Smooth muscle cell (in vitro differentiated cells): ENCODE measurements around the gene CLDN22. TPM values are rescaled to one million over a fixed set of nuclear protein-coding genes. Genes with fewer than 3 reads are reported as not detected.

ENCODE experiments used
- DNase-seq: peaks from one replicate; lab custom pipeline; 2025; ENCODE audit not compliant: unreplicated experiment; lab: John Stamatoyannopoulos, UW
- H2AFZ ChIP-seq: fragments of 200-600 bp; sonication (generic); 2 replicates; pipeline ENCODE4 v1.6.0; 2016; ENCODE audit warnings: antibody characterized with exemption, low read depth, mild to moderate bottlenecking
- H3F3A ChIP-seq: fragments of 200-600 bp; sonication (generic); 2 replicates; pipeline ENCODE4 v1.6.0; 2017; ENCODE audit warnings: antibody characterized with exemption, low read depth
- H3K27ac ChIP-seq: fragments of 200-600 bp; sonication (generic); 2 replicates; pipeline ENCODE4 v1.5.1; 2016; ENCODE audit warnings: low read depth, mild to moderate bottlenecking
- H3K27me3 ChIP-seq: fragments of 200-600 bp; sonication (generic); 2 replicates; pipeline ENCODE4 v1.6.1; 2016; ENCODE audit warnings: low read depth, mild to moderate bottlenecking
- H3K36me3 ChIP-seq: fragments of 200-600 bp; sonication (generic); 2 replicates; pipeline ENCODE4 v1.5.1; 2016; ENCODE audit warnings: low read depth
- H3K4me1 ChIP-seq: fragments of 200-600 bp; sonication (generic); 2 replicates; pipeline ENCODE4 v1.5.1; 2016; ENCODE audit warnings: low read depth
- H3K4me2 ChIP-seq: fragments of 200-600 bp; sonication (generic); 2 replicates; pipeline ENCODE4 v1.6.0; 2016; ENCODE audit warnings: mild to moderate bottlenecking
- H3K4me3 ChIP-seq: fragments of 200-600 bp; sonication (generic); 2 replicates; pipeline ENCODE4 v1.5.1; 2016; ENCODE audit warnings: mild to moderate bottlenecking
- H3K79me2 ChIP-seq: fragments of 200-600 bp; sonication (generic); 2 replicates; pipeline ENCODE4 v1.6.0; 2016; ENCODE audit warnings: low read depth, mild to moderate bottlenecking
- H3K9ac ChIP-seq: fragments of 200-600 bp; sonication (generic); 2 replicates; pipeline ENCODE4 v1.6.0; 2016; ENCODE audit warnings: low read depth
- H3K9me3 ChIP-seq: fragments of 200-600 bp; sonication (generic); replicated peaks from 2 replicates; pipeline ENCODE4 v1.5.1; 2016; ENCODE audit warnings: low read depth
- H4K20me1 ChIP-seq: fragments of 200-600 bp; sonication (generic); 2 replicates; pipeline ENCODE4 v1.6.0; 2016; ENCODE audit warnings: low read depth
- WGBS: methylation state at CpG from one replicate; pipeline ENCODE4 v1.1.7; 2016; ENCODE audit warnings: low lambda C conversion rate; 5-methylcytosine and 5-hydroxymethylcytosine counted together
- polyA plus RNA-seq: library from polyadenylated mRNA; unstranded; fragments of >200 nt; fragmentation: Nextera tagmentation; extraction: Ambion mirVana; gene quantifications from 2 replicates; pipeline ENCODE4 v1.2.1, GENCODE V29; 2016
- total RNA-seq: library from RNA; depleted of rRNA; stranded (reverse); fragments of >200 nt; gene quantifications from 2 replicates; pipeline ENCODE4 v1.2.3, GENCODE V29; 2014
- TF ChIP-seq, protein P1 (sequence below): fragments of 200-600 bp; sonication (generic); IDR thresholded peaks from 2 replicates; pipeline ENCODE4 v1.5.1; 2017; ENCODE audit warnings: borderline replicate concordance, mild to moderate bottlenecking, antibody characterized with exemption; ENCODE audit not compliant: insufficient read depth, poor library complexity, severe bottlenecking

Gene CLDN22
- total and polyA plus RNA-seq, 2 experiments from 2014 or later: 0.08 TPM; not detected in 1

DNA sequence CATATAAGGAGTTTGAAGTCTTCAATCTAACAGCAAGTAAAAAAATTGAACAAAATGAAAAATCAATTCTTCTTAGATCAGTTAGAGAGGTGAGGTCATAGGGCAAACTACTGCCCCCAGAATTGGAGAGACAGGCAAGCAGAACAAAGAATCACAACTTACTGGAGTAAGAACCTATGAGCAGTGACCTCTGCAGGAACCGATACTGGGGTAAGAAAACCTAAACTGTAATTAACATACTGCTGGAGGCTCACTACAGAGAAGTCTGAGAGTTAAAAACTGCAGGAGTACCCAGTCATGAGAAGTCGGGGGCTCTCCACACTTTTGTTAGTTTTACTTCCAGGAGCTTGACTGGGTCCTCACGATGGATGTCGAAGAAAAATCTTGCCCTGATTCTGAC lies 16.0 kb downstream of the CLDN22 start:
- no peak for DNase-seq
- no peaks in the 10 kb centered on the region for H3K36me3 ChIP-seq
- no peak overlapping the region for H3K9ac ChIP-seq
- H3K27me3 ChIP-seq: no peaks in the 10 kb centered on the region
- H4K20me1 ChIP-seq: no peaks in the 10 kb centered on the region
- H3K4me3 ChIP-seq: no peak overlapping the region
- H3K9me3 ChIP-seq: no peaks in the 10 kb centered on the region
- TF ChIP-seq, protein P1, sequence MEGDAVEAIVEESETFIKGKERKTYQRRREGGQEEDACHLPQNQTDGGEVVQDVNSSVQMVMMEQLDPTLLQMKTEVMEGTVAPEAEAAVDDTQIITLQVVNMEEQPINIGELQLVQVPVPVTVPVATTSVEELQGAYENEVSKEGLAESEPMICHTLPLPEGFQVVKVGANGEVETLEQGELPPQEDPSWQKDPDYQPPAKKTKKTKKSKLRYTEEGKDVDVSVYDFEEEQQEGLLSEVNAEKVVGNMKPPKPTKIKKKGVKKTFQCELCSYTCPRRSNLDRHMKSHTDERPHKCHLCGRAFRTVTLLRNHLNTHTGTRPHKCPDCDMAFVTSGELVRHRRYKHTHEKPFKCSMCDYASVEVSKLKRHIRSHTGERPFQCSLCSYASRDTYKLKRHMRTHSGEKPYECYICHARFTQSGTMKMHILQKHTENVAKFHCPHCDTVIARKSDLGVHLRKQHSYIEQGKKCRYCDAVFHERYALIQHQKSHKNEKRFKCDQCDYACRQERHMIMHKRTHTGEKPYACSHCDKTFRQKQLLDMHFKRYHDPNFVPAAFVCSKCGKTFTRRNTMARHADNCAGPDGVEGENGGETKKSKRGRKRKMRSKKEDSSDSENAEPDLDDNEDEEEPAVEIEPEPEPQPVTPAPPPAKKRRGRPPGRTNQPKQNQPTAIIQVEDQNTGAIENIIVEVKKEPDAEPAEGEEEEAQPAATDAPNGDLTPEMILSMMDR: no peak
- H3K4me1 ChIP-seq: no peaks in the 10 kb centered on the region
- H3K79me2 ChIP-seq: no peaks in the 10 kb centered on the region
- no peak overlapping the region for H3K4me2 ChIP-seq
- H3F3A ChIP-seq: no peaks in the 10 kb centered on the region
- WGBS: 88% methylated on average over 4 of the region's 4 CpGs
- no peak overlapping the region for H3K27ac ChIP-seq
- no peak overlapping the region for H2AFZ ChIP-seq

DNA sequence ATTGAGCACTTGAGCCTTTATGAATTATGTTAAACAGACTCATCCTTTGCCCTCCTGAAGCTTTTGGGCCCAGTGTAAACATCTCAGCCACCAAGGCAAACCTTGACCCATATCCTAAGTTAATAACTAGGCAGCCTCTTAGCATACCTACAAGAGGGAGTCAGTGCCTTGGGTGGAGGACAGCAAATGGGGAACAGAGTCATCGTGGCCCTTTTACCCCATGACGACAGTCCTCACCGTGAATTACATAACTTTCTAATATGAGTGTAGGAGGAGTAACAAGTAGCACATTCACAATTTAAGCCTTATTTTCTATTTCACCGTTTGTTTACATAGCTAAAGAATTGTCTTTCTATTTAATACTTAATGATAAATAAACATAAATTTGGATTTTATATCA lies 16.8 kb downstream of the CLDN22 start:
- no peaks in the 10 kb centered on the region for H3K27me3 ChIP-seq
- no peaks in the 10 kb centered on the region for H4K20me1 ChIP-seq
- no peak overlapping the region for H2AFZ ChIP-seq
- no peaks in the 10 kb centered on the region for H3K36me3 ChIP-seq
- WGBS: 89% methylated on average over 4 of the region's 4 CpGs
- no peaks in the 10 kb centered on the region for H3K9me3 ChIP-seq
- H3F3A ChIP-seq: no peaks in the 10 kb centered on the region
- H3K27ac ChIP-seq: no peak overlapping the region
- no peaks in the 10 kb centered on the region for H3K79me2 ChIP-seq
- no peak overlapping the region for H3K4me3 ChIP-seq
- H3K4me2 ChIP-seq: no peak overlapping the region
- no peaks in the 10 kb centered on the region for H3K4me1 ChIP-seq
- DNase-seq: no peak
- no peak overlapping the region for H3K9ac ChIP-seq
- TF ChIP-seq, protein P1: no peak

DNA sequence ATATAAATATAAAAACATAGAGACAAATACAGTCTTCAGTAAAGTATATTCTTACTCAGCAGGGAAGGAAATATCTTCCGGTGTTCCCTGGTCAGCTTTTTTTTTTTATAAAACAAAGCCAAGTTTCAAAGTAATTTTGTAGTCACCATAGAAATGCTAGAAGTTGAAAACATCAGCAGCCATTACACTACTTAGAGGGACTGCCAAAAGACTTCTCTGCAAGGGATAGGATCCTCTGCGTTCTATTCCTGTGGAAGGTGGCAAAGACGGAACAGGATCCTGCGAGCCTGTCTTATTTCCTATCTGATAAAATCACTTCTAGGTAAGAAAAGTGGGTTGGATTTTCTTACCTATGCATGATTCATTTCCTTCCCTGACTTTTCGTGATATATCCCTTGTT lies 19.4 kb downstream of the CLDN22 start:
- 96% methylated on average over 5 of the region's 5 CpGs for WGBS

DNA sequence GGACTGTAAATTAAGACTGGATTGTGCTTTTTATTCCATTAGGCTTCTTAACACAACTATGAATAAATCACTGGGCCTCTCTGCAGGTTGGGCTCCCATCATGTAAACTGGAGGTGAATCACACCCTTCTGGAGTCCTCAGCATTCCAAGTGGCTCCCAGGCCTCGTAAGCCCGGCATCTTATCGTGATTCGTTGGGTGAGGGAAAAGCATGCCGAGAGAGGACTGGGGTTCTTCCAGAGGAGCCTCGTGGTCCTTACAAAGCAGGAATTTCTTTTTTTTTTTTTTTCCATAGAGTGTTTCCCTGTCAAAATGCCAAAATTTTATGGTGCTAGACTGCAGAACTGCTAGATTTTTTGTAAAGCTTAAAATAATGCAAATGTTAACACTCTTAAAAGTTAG lies 20.0 kb downstream of the CLDN22 start:
- Histone ChIP-seq H3K27ac (no peak overlapping the region), H3K36me3 (no peaks in the 10 kb centered on the region), H3K79me2 (no peaks in the 10 kb centered on the region), H3K4me3 (no peak overlapping the region), H2AFZ (no peak overlapping the region), H4K20me1 (no peaks in the 10 kb centered on the region), H3F3A (no peaks in the 10 kb centered on the region), H3K9me3 (no peaks in the 10 kb centered on the region), H3K9ac (no peak overlapping the region), H3K4me2 (no peak overlapping the region), H3K27me3 (no peaks in the 10 kb centered on the region), H3K4me1 (no peaks in the 10 kb centered on the region)
- DNase-seq: no peak
- WGBS: 86% methylated on average over 6 of the region's 6 CpGs
- TF ChIP-seq, protein P1: no peak

More for the DNA sequence above, 19.4 kb downstream of the CLDN22 start:
- no peak overlapping the region for H3K9ac ChIP-seq
- H4K20me1 ChIP-seq: no peaks in the 10 kb centered on the region
- no peaks in the 10 kb centered on the region for H3K79me2 ChIP-seq
- H3K4me1 ChIP-seq: no peaks in the 10 kb centered on the region
- no peak overlapping the region for H2AFZ ChIP-seq
- H3K4me3 ChIP-seq: no peak overlapping the region
- H3K36me3 ChIP-seq: no peaks in the 10 kb centered on the region
- no peak for DNase-seq
- no peaks in the 10 kb centered on the region for H3K9me3 ChIP-seq
- no peak overlapping the region for H3K4me2 ChIP-seq
- TF ChIP-seq, protein P1: no peak
- no peaks in the 10 kb centered on the region for H3F3A ChIP-seq
- H3K27ac ChIP-seq: no peak overlapping the region
- H3K27me3 ChIP-seq: no peaks in the 10 kb centered on the region
